Adrenal gland (tissue), 5 donors: ENCODE data around the gene GNAO1.

ENCODE experiments used
- CTCF ChIP-seq, 6 experiments: fragments of 450-650 bp in 4 of 6; fragments of 200-600 bp in 2 of 6; sonication (generic) in 1 of 6; IDR thresholded peaks; 1 replicate in 5 of 6; 2 replicates in 1 of 6; pipeline versions ENCODE4 v1.5.1 to v1.8.0; 2016 to 2021; ENCODE audit warnings: antibody characterized with exemption in 6 of 6, mild to moderate bottlenecking in 2 of 6, moderate library complexity in 1 of 6
- POLR2A ChIP-seq, 2 donors: fragments of 450-650 bp; IDR thresholded peaks; one replicate each; pipeline ENCODE4 v1.6.1; 2017; ENCODE audit warnings: antibody characterized with exemption in 2 of 2, mild to moderate bottlenecking in 2 of 2, moderate library complexity in 1 of 2
- donor health status: DM: no; HTN: no; CAD: no.

- no peak for TF ChIP-seq CTCF (IDR thresholded peaks at IDR 0.05)
- TF ChIP-seq POLR2A (IDR thresholded peaks at IDR 0.05) = no peak
Measured at GRCh38 chr16:56328276-56329022, 137.2 kb downstream of the GNAO1 start.
